Prostate gland (tissue), 2 donors: Measurements from ENCODE around the gene GDPGP1. TPM values are rescaled to one million over a fixed set of nuclear protein-coding genes. Genes with fewer than 3 reads are reported as not detected.

Experiments used
- DNase-seq: peaks from one replicate; pipeline ENCODE4 v3.0.0-alpha.2; 2019; ENCODE audit warnings: low spot score
- H3K27ac ChIP-seq, 2 donors: fragments of 200-600 bp; sonication (generic); 2 replicates each; pipeline ENCODE4 v1.5.1; 2017 to 2019
- H3K27me3 ChIP-seq: fragments of 200-600 bp; sonication (generic); replicated peaks from 2 replicates; pipeline ENCODE4 v1.5.1; 2019; ENCODE audit not compliant: insufficient read depth
- H3K36me3 ChIP-seq, 2 donors: fragments of 200-600 bp; sonication (generic); 1 replicate in 1 of 2; 2 replicates in 1 of 2; pipeline versions ENCODE4 v1.5.1 to v1.8.1; 2017 to 2019
- H3K4me1 ChIP-seq: fragments of 200-600 bp; sonication (generic); replicated peaks from 2 replicates; pipeline ENCODE4 v1.5.1; 2019
- H3K4me3 ChIP-seq, 2 donors: fragments of 200-600 bp; sonication (generic); 2 replicates each; pipeline ENCODE4 v1.5.1; 2017 to 2019
- H3K9me3 ChIP-seq: fragments of 200-600 bp; sonication (generic); 2 replicates; pipeline ENCODE4 v1.5.1; 2017
- CTCF ChIP-seq, 4 experiments: fragments of 200-600 bp in 2 of 4; fragments of 450-650 bp in 2 of 4; sonication (generic) in 2 of 4; IDR thresholded peaks; 1 replicate in 3 of 4; 2 replicates in 1 of 4; pipeline ENCODE4 v1.5.1; 2016 to 2019; ENCODE audit warnings: antibody characterized with exemption in 4 of 4, mild to moderate bottlenecking in 2 of 4, moderate library complexity in 2 of 4
- POLR2A ChIP-seq: fragments of 450-650 bp; IDR thresholded peaks from one replicate; pipeline ENCODE4 v1.6.1; 2016; ENCODE audit warnings: antibody characterized with exemption, mild to moderate bottlenecking
- POLR2AphosphoS5 ChIP-seq: sonication (generic); formaldehyde crosslinking; IDR thresholded peaks from one replicate; pipeline ENCODE4 v1.6.1; 2017; ENCODE audit warnings: antibody characterized with exemption
- WGBS: methylation state at CpG from one replicate; pipeline ENCODE4 v1.1.5; 2018; 5-methylcytosine and 5-hydroxymethylcytosine counted together
- intact Hi-C: fragments of 100-400 bp; cut with DNase I; formaldehyde crosslinking; loops from one replicate; pipeline ENCODE4 v1.14.2; 2022
- total RNA-seq, 2 donors: library from RNA; depleted of rRNA; stranded (reverse); fragments of >200 nt; gene quantifications; one replicate each; pipeline ENCODE4 v1.1.0, GENCODE V29; 2016

GDPGP1 gene
- total RNA-seq, 2 donors from 2014 or later = 15.4 to 21.5 TPM

- intact Hi-C loops = loop anchor here (5.0 to 10.0 kb wide), 3 partner anchors 209 to 462 kb away; partner anchors contain the start of genes MESP1 and ZNF710
- no peak for TF ChIP-seq POLR2AphosphoS5
- TF ChIP-seq POLR2A = no peak
- TF ChIP-seq CTCF (IDR thresholded peaks at IDR 0.05) = no peak
- DNase-seq = no peak
- peaks cover 18% of the 10 kb centered on the region for H3K4me1 ChIP-seq
- no peaks in the 10 kb centered on the region for H3K36me3 ChIP-seq
- WGBS = 66% methylated on average over 10 of the region's 11 CpGs
- H3K4me3 ChIP-seq = no peak overlapping the region
- no peaks in the 10 kb centered on the region for H3K9me3 ChIP-seq
- peak overlapping the region; percentile 38 to 69 for H3K27ac ChIP-seq
- no peaks in the 10 kb centered on the region for H3K27me3 ChIP-seq
These were observed 20.2 kb upstream of the GDPGP1 start for GRCh38 chr15:90213818-90214204.

GRCh38 chr15:90214553-90215196, 19.3 kb upstream of the GDPGP1 start:
- Histone ChIP-seq H3K27me3 (no peaks in the 10 kb centered on the region), H3K9me3 (no peaks in the 10 kb centered on the region), H3K4me1 (peaks cover 18% of the 10 kb centered on the region), H3K36me3 (no peaks in the 10 kb centered on the region), H3K27ac (no peak overlapping the region), H3K4me3 (no peak overlapping the region)
- TF ChIP-seq POLR2A (no peak), POLR2AphosphoS5 (no peak), CTCF (IDR thresholded peaks at IDR 0.05) (no peak)
- 74% methylated on average over 8 of the region's 8 CpGs for WGBS
- intact Hi-C loops = loop anchor here (5.0 to 10.0 kb wide), 3 partner anchors 210 to 462 kb away; partner anchors contain the start of genes MESP1 and ZNF710
- DNase-seq = no peak

GRCh38 chr15:90217671-90218394, 16.2 kb upstream of the GDPGP1 start:
- no peak for TF ChIP-seq CTCF (IDR thresholded peaks at IDR 0.05)
- TF ChIP-seq POLR2A = no peak
- no peak for TF ChIP-seq POLR2AphosphoS5
- intact Hi-C loops = loop anchor here (10.0 kb wide), 2 partner anchors 213 to 313 kb away; partner anchors contain the start of gene ZNF710

GRCh38 chr15:90219421-90220141, 14.4 kb upstream of the GDPGP1 start:
- peaks cover 2% of the 10 kb centered on the region for H3K4me1 ChIP-seq
- DNase-seq = no peak
- H3K27ac ChIP-seq = peak overlapping the region in 1 of 2 donors; percentile 29
- H3K27me3 ChIP-seq = no peaks in the 10 kb centered on the region
- 63% methylated on average over 17 of the region's 17 CpGs for WGBS
- TF ChIP-seq POLR2A = no peak
- no peak for TF ChIP-seq POLR2AphosphoS5
- peak; percentile 24 to 69 (median 62) for TF ChIP-seq CTCF (IDR thresholded peaks at IDR 0.05)
- no peak overlapping the region for H3K4me3 ChIP-seq
- H3K36me3 ChIP-seq = peaks cover 5 to 13% of the 10 kb centered on the region in 2 donors
- no peaks in the 10 kb centered on the region for H3K9me3 ChIP-seq
- intact Hi-C loops = loop anchor here (10.0 kb wide), 2 partner anchors 215 to 315 kb away; partner anchors contain the start of gene ZNF710

More at GRCh38 chr15:90217671-90218394, 16.2 kb upstream of the GDPGP1 start:
- peak overlapping the region in 1 of 2 donors; percentile 29 for H3K27ac ChIP-seq
- H3K9me3 ChIP-seq = no peaks in the 10 kb centered on the region
- H3K4me3 ChIP-seq = no peak overlapping the region
- DNase-seq = no peak
- no peaks in the 10 kb centered on the region for H3K36me3 ChIP-seq
- no peaks in the 10 kb centered on the region for H3K27me3 ChIP-seq
- WGBS = 88% methylated on average over 9 of the region's 9 CpGs
- H3K4me1 ChIP-seq = peaks cover 6% of the 10 kb centered on the region
